ENCODE data around the gene YPEL5. TPM values are rescaled to one million over a fixed set of nuclear protein-coding genes. Genes with fewer than 3 reads are reported as not detected.

The YPEL5 gene
- total RNA-seq, 1 donor from 2014 or later, result 27.8 TPM

- intact Hi-C loops (cut with micrococcal nuclease), result no loop called here
- peaks cover 42% of the 10 kb centered on the region for H3K36me3 Mint-ChIP-seq (ENCODE audit: low read depth)
- H3K9me3 Mint-ChIP-seq, result no peaks in the 10 kb centered on the region
- no peaks in the 10 kb centered on the region for H3K27me3 Mint-ChIP-seq (ENCODE audit: low read depth)
- peaks cover 17% of the 10 kb centered on the region for H3K4me1 Mint-ChIP-seq (ENCODE audit: low read depth)
- DNase-seq (ENCODE audit: low spot score), result no peak
- no peak overlapping the region for H3K4me3 Mint-ChIP-seq (ENCODE audit: low read depth)
- no peak overlapping the region for H3K27ac Mint-ChIP-seq
Observed at GRCh38 chr2:30161929-30162706, 15.3 kb downstream of the YPEL5 start.

- intact Hi-C loops (cut with micrococcal nuclease), result loop anchor here (1.0 kb wide), 1 partner anchor 12 kb away; no protein-coding TSS in a partner anchor
- Mint-ChIP-seq H3K27ac (no peak overlapping the region), H3K4me3 (ENCODE audit: low read depth) (no peak overlapping the region), H3K4me1 (ENCODE audit: low read depth) (peaks cover 11% of the 10 kb centered on the region), H3K9me3 (no peaks in the 10 kb centered on the region), H3K27me3 (ENCODE audit: low read depth) (no peaks in the 10 kb centered on the region), H3K36me3 (ENCODE audit: low read depth) (peaks cover 35% of the 10 kb centered on the region)
- DNase-seq (ENCODE audit: low spot score), result no peak
Observed at GRCh38 chr2:30162806-30163205, 16.0 kb downstream of the YPEL5 start.

- no peak for DNase-seq (ENCODE audit: low spot score)
- Mint-ChIP-seq H3K4me3 (ENCODE audit: low read depth) (no peak overlapping the region), H3K27me3 (ENCODE audit: low read depth) (no peaks in the 10 kb centered on the region), H3K36me3 (ENCODE audit: low read depth) (peaks cover 20% of the 10 kb centered on the region), H3K9me3 (no peaks in the 10 kb centered on the region), H3K27ac (no peak overlapping the region), H3K4me1 (ENCODE audit: low read depth) (peaks cover 8% of the 10 kb centered on the region)
- intact Hi-C loops (cut with micrococcal nuclease), result loop anchor here (2.0 kb wide), 1 partner anchor 44 kb away; no protein-coding TSS in a partner anchor
Observed at GRCh38 chr2:30164131-30164925, 17.5 kb downstream of the YPEL5 start.

GRCh38 chr2:30165050-30165520 is 18.3 kb downstream of the YPEL5 start:
- no peak overlapping the region for H3K4me3 Mint-ChIP-seq (ENCODE audit: low read depth)
- peaks cover 12% of the 10 kb centered on the region for H3K36me3 Mint-ChIP-seq (ENCODE audit: low read depth)
- peaks cover 8% of the 10 kb centered on the region for H3K4me1 Mint-ChIP-seq (ENCODE audit: low read depth)
- DNase-seq (ENCODE audit: low spot score), result peak; percentile 65
- intact Hi-C loops (cut with micrococcal nuclease), result loop anchor here (1.0 to 2.0 kb wide), 3 partner anchors 44 to 546 kb away; no protein-coding TSS in a partner anchor
- no peak overlapping the region for H3K27ac Mint-ChIP-seq
- H3K27me3 Mint-ChIP-seq (ENCODE audit: low read depth), result no peaks in the 10 kb centered on the region
- H3K9me3 Mint-ChIP-seq, result no peaks in the 10 kb centered on the region

- intact Hi-C loops (cut with micrococcal nuclease), result loop anchor here (1.0 to 2.0 kb wide), 3 partner anchors 43 to 546 kb away; no protein-coding TSS in a partner anchor
- no peaks in the 10 kb centered on the region for H3K9me3 Mint-ChIP-seq
- no peak overlapping the region for H3K27ac Mint-ChIP-seq
- peaks cover 7% of the 10 kb centered on the region for H3K36me3 Mint-ChIP-seq (ENCODE audit: low read depth)
- no peak overlapping the region for H3K4me3 Mint-ChIP-seq (ENCODE audit: low read depth)
- DNase-seq (ENCODE audit: low spot score), result no peak
- H3K4me1 Mint-ChIP-seq (ENCODE audit: low read depth), result peaks cover 6% of the 10 kb centered on the region
- H3K27me3 Mint-ChIP-seq (ENCODE audit: low read depth), result no peaks in the 10 kb centered on the region
Observed at GRCh38 chr2:30165617-30166016, 18.8 kb downstream of the YPEL5 start.

- intact Hi-C loops (cut with micrococcal nuclease), result no loop called here
- Mint-ChIP-seq H3K9me3 (no peaks in the 10 kb centered on the region), H3K27ac (no peak overlapping the region), H3K27me3 (ENCODE audit: low read depth) (peaks cover 2% of the 10 kb centered on the region), H3K4me3 (ENCODE audit: low read depth) (no peak overlapping the region), H3K36me3 (ENCODE audit: low read depth) (no peaks in the 10 kb centered on the region), H3K4me1 (ENCODE audit: low read depth) (no peaks in the 10 kb centered on the region)
- no peak for DNase-seq (ENCODE audit: low spot score)
Observed at GRCh38 chr2:30172627-30173026, 25.8 kb downstream of the YPEL5 start.

GRCh38 chr2:30177440-30177839 is 30.6 kb downstream of the YPEL5 start:
- no peak for DNase-seq (ENCODE audit: low spot score)
- Mint-ChIP-seq H3K27ac (no peak overlapping the region), H3K27me3 (ENCODE audit: low read depth) (peaks cover 8% of the 10 kb centered on the region), H3K9me3 (no peaks in the 10 kb centered on the region), H3K4me1 (ENCODE audit: low read depth) (peaks cover 2% of the 10 kb centered on the region), H3K36me3 (ENCODE audit: low read depth) (no peaks in the 10 kb centered on the region), H3K4me3 (ENCODE audit: low read depth) (no peak overlapping the region)
- intact Hi-C loops (cut with micrococcal nuclease), result no loop called here

- H3K4me3 Mint-ChIP-seq (ENCODE audit: low read depth), result no peak overlapping the region
- no peaks in the 10 kb centered on the region for H3K36me3 Mint-ChIP-seq (ENCODE audit: low read depth)
- DNase-seq (ENCODE audit: low spot score), result no peak
- H3K27me3 Mint-ChIP-seq (ENCODE audit: low read depth), result peaks cover 8% of the 10 kb centered on the region
- no peak overlapping the region for H3K27ac Mint-ChIP-seq
- H3K9me3 Mint-ChIP-seq, result no peaks in the 10 kb centered on the region
- intact Hi-C loops (cut with micrococcal nuclease), result no loop called here
- H3K4me1 Mint-ChIP-seq (ENCODE audit: low read depth), result peaks cover 2% of the 10 kb centered on the region
Observed at GRCh38 chr2:30177956-30178355, 31.1 kb downstream of the YPEL5 start.

- intact Hi-C loops (cut with micrococcal nuclease), result no loop called here
- Mint-ChIP-seq H3K4me3 (ENCODE audit: low read depth) (no peak overlapping the region), H3K36me3 (ENCODE audit: low read depth) (no peaks in the 10 kb centered on the region), H3K27ac (no peak overlapping the region), H3K4me1 (ENCODE audit: low read depth) (peaks cover 2% of the 10 kb centered on the region), H3K9me3 (no peaks in the 10 kb centered on the region), H3K27me3 (ENCODE audit: low read depth) (peaks cover 8% of the 10 kb centered on the region)
- DNase-seq (ENCODE audit: low spot score), result no peak
Observed at GRCh38 chr2:30178618-30179434, 32.0 kb downstream of the YPEL5 start.

- H3K4me1 Mint-ChIP-seq (ENCODE audit: low read depth), result peaks cover 2% of the 10 kb centered on the region
Observed at GRCh38 chr2:30179536-30179935, 32.7 kb downstream of the YPEL5 start.

GRCh38 chr2:30180226-30180625 is 33.4 kb downstream of the YPEL5 start:
- Mint-ChIP-seq H3K9me3 (no peaks in the 10 kb centered on the region), H3K27ac (no peak overlapping the region), H3K4me1 (ENCODE audit: low read depth) (peaks cover 2% of the 10 kb centered on the region), H3K4me3 (ENCODE audit: low read depth) (no peak overlapping the region), H3K36me3 (ENCODE audit: low read depth) (no peaks in the 10 kb centered on the region), H3K27me3 (ENCODE audit: low read depth) (peaks cover 10% of the 10 kb centered on the region)
- intact Hi-C loops (cut with micrococcal nuclease), result no loop called here
- DNase-seq (ENCODE audit: low spot score), result no peak

More at GRCh38 chr2:30179536-30179935, 32.7 kb downstream of the YPEL5 start:
- H3K36me3 Mint-ChIP-seq (ENCODE audit: low read depth), result no peaks in the 10 kb centered on the region
- intact Hi-C loops (cut with micrococcal nuclease), result no loop called here
- H3K4me3 Mint-ChIP-seq (ENCODE audit: low read depth), result no peak overlapping the region
- no peak for DNase-seq (ENCODE audit: low spot score)
- H3K9me3 Mint-ChIP-seq, result no peaks in the 10 kb centered on the region
- peaks cover 10% of the 10 kb centered on the region for H3K27me3 Mint-ChIP-seq (ENCODE audit: low read depth)
- no peak overlapping the region for H3K27ac Mint-ChIP-seq

- H3K4me1 Mint-ChIP-seq (ENCODE audit: low read depth), result peaks cover 2% of the 10 kb centered on the region
Observed at GRCh38 chr2:30181176-30181575, 34.4 kb downstream of the YPEL5 start.

More at GRCh38 chr2:30181176-30181575, 34.4 kb downstream of the YPEL5 start:
- no peak overlapping the region for H3K27ac Mint-ChIP-seq
- intact Hi-C loops (cut with micrococcal nuclease), result no loop called here
- H3K9me3 Mint-ChIP-seq, result no peaks in the 10 kb centered on the region
- no peak for DNase-seq (ENCODE audit: low spot score)
- H3K4me3 Mint-ChIP-seq (ENCODE audit: low read depth), result no peak overlapping the region
- H3K36me3 Mint-ChIP-seq (ENCODE audit: low read depth), result no peaks in the 10 kb centered on the region
- peaks cover 13% of the 10 kb centered on the region for H3K27me3 Mint-ChIP-seq (ENCODE audit: low read depth)
